NCI-H2196 treated with DMSO at 0.1 percent for 48 hours (cell line): ENCODE data around the gene ANKRD44.
"Not testable (repeated sequence)": the region's sequence is repeated elsewhere in the genome, so short reads cannot be mapped to it uniquely, and the experiment has no call there.

Experiments used
- DNase-seq: peaks from one replicate; lab custom pipeline; 2025; ENCODE audit not compliant: unreplicated experiment; lab: John Stamatoyannopoulos, UW

ANKRD44 gene

GRCh38 chr2:197293252-197294007 is 17.1 kb downstream of the ANKRD44 start:
- no peak for DNase-seq

- DNase-seq, result no peak
Measured at GRCh38 chr2:197292619-197293018, 18.0 kb downstream of the ANKRD44 start.

GRCh38 chr2:197287596-197287932 is 23.0 kb downstream of the ANKRD44 start:
- not testable (repeated sequence) for DNase-seq

GRCh38 chr2:197286805-197287595 is 23.6 kb downstream of the ANKRD44 start:
- DNase-seq, result peak; percentile 61

GRCh38 chr2:197285361-197285760 is 25.2 kb downstream of the ANKRD44 start:
- no peak for DNase-seq

- no peak for DNase-seq
Measured at GRCh38 chr2:197284956-197285355, 25.6 kb downstream of the ANKRD44 start.

- no peak for DNase-seq
Measured at GRCh38 chr2:197281421-197281820, 29.2 kb downstream of the ANKRD44 start.

GRCh38 chr2:197280015-197280702 is 30.4 kb downstream of the ANKRD44 start:
- DNase-seq, result no peak

- no peak for DNase-seq
Measured at GRCh38 chr2:197278799-197279763, 31.5 kb downstream of the ANKRD44 start.

- no peak for DNase-seq
Measured at GRCh38 chr2:197277794-197278193, 32.8 kb downstream of the ANKRD44 start.

- no peak for DNase-seq
Measured at GRCh38 chr2:197276156-197276555, 34.4 kb downstream of the ANKRD44 start.

GRCh38 chr2:197274937-197275336 is 35.6 kb downstream of the ANKRD44 start:
- DNase-seq, result no peak

GRCh38 chr2:197274349-197274748 is 36.2 kb downstream of the ANKRD44 start:
- no peak for DNase-seq

- DNase-seq, result peak; percentile 91
Measured at GRCh38 chr2:197273485-197273884, 37.1 kb downstream of the ANKRD44 start.

- DNase-seq, result no peak
Measured at GRCh38 chr2:197270601-197271000, 40.0 kb downstream of the ANKRD44 start.

- no peak for DNase-seq
Measured at GRCh38 chr2:197269815-197270214, 40.8 kb downstream of the ANKRD44 start.

- no peak for DNase-seq
Measured at GRCh38 chr2:197268786-197269584, 41.6 kb downstream of the ANKRD44 start.

GRCh38 chr2:197266477-197266876 is 44.1 kb downstream of the ANKRD44 start:
- no peak for DNase-seq

- DNase-seq, result no peak
Measured at GRCh38 chr2:197265924-197266323, 44.7 kb downstream of the ANKRD44 start.

- no peak for DNase-seq
Measured at GRCh38 chr2:197265036-197265435, 45.5 kb downstream of the ANKRD44 start.
